Measurements from ENCODE around the gene PAQR6.

DNA sequence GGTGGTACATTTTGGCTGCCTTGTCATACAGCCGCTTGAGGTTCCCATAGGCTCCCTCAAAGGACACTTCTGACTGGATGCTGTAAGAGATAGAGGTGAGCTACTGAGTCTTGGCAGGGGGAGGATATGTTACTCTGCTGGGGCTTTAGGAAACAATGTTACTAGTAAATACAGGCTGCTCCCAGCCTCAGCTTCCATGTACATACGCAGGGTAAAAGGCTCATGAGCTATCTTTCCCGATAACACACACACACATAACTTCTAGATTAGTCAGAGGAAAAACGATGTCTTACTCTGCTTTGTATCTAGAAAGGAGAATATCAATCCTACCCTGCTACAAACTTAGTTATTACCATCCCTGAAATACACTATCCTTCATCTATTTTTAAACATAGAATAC lies 20.5 kb upstream of the PAQR6 start:
- TF ChIP-seq, protein P1, sequence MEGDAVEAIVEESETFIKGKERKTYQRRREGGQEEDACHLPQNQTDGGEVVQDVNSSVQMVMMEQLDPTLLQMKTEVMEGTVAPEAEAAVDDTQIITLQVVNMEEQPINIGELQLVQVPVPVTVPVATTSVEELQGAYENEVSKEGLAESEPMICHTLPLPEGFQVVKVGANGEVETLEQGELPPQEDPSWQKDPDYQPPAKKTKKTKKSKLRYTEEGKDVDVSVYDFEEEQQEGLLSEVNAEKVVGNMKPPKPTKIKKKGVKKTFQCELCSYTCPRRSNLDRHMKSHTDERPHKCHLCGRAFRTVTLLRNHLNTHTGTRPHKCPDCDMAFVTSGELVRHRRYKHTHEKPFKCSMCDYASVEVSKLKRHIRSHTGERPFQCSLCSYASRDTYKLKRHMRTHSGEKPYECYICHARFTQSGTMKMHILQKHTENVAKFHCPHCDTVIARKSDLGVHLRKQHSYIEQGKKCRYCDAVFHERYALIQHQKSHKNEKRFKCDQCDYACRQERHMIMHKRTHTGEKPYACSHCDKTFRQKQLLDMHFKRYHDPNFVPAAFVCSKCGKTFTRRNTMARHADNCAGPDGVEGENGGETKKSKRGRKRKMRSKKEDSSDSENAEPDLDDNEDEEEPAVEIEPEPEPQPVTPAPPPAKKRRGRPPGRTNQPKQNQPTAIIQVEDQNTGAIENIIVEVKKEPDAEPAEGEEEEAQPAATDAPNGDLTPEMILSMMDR (conservative IDR thresholded peaks at IDR 0.05; ENCODE audit: low read depth, low read length) = no peak
- no peak for TF ChIP-seq EZH2 (IDR thresholded peaks at IDR 0.05; ENCODE audit: borderline replicate concordance, low read depth, low read length, poor library complexity, severe bottlenecking)

Measured in A673 (cell line).